GM19238 (cell line): ENCODE results near the gene E2F2.

Experiments
- DNase-seq: peaks from one replicate; pipeline ENCODE4 v3.0.0; 2011; ENCODE audit warnings: low spot score; ENCODE audit not compliant: insufficient read length

E2F2 gene

DNA sequence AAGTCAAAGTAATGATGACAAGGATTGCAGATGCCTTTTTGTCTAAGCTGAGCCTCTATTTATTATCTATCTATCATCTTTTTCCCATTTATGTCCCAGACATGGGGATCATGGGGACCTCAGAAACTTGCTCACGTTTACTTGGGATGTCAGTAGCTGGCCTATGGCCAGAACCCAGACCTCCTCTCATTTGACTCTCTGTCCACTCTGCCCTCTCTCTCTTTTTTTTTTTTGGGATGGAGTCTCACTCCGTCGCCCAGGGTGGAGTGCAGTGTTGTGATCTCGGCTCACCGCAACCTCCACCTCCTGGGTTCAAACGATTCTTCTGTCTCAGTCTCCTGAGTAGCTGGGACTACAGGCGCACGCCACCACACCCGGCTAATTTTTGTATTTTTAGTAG, 32.0 kb upstream of the E2F2 start:
- no peak for DNase-seq

GRCh38 chr1:23562137-23562876, 31.3 kb upstream of the E2F2 start:
- peak; percentile 68 for DNase-seq

DNA sequence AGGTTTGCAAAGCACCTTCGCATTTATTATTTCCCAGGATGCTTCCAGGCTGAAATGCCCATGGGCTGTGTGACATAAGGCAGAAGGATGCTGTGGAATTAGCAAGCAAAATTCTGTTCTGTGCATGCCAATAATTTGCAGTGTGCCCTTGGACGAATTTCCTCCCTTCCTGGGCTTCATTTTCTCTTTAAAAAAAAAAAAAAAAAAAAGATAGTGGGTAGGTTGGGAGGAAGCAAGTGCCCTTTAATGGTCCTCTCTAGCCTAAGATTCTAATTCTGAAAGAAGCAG, 30.7 kb upstream of the E2F2 start:
- no peak for DNase-seq

GRCh38 chr1:23561076-23561812, 30.2 kb upstream of the E2F2 start:
- DNase-seq = no peak

DNA sequence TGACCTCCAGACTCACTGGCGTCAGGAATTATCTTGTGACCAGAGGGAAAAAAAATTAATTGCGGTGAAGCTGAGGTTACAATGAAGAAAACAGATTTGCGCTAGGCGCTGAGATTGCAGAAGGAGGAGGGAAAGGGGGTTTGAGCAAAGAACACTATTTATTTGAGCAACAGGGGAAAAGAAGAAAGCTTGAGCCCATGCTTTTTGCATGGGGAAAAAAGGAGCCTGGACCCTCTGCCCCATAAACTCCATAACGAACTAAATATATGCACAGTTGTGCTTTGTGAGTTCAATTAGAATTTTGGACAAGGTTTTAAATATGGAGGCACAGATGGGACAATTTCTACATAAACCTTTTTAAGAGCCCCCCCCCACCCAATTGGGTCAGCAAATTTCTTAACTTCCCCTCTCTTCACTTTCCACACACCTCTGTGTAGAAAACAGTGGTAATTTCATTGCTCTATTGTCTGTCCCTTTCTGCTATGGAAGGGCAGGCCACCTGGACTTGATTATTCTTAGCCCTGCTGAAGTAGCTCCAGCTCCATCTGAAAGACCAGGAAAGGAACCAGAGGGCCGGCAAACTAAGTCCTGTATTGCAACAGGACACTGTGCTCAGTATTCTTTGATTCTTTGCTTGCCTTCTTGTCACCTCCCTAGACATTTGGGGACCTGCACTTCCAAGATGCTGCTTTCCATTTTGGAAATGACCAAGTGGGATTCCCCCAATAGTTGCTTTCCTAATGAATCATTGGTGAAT, 29.1 kb upstream of the E2F2 start:
- DNase-seq = no peak

GRCh38 chr1:23559136-23559984, 28.3 kb upstream of the E2F2 start, which contains the start of gene ID3:
TSS of gene ID3 (minus strand) at chr1:23559501. CDS start at chr1:23559426, 75 bp downstream.
- peak; percentile 67 for DNase-seq

- DNase-seq = no peak
Measured at GRCh38 chr1:23558872-23559135, 27.8 kb upstream of the E2F2 start.

- DNase-seq = no peak
Measured at GRCh38 chr1:23558140-23558871, 27.3 kb upstream of the E2F2 start.

DNA sequence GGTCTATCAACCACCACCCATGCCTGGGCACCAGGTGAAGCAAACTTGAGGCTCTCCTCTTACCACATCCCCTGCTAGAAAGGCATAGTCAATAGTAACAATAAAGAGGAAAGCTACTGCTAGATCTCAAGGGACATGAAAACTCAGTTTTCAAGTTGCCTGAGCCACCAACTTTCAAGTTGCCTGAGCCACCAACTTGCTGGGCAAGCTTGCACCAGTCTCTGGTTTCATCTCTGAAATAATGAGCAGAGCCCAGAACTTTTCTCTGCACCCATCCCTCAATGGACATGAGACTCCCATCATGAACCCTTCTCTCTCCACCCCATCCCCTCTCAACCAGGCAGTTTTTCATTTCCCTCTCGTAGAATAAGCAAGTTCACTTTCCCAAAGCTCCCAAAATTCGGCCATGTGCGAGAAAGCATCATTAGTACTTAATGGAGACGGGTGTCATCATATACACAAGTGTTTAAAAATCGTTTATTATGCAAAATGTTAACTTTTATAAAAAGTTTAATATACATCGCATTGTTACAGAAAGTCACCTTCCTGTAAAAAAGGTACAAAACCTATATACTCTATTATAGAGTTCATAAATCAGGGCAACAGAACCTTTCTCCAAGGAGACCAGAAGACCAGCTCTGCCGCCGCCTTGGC, 26.6 kb upstream of the E2F2 start:
- no peak for DNase-seq

GRCh38 chr1:23556635-23557470, 25.8 kb upstream of the E2F2 start:
- DNase-seq = no peak

GRCh38 chr1:23555986-23556634, 25.1 kb upstream of the E2F2 start:
- no peak for DNase-seq

- no peak for DNase-seq
Measured at GRCh38 chr1:23555270-23555985, 24.4 kb upstream of the E2F2 start.

DNA sequence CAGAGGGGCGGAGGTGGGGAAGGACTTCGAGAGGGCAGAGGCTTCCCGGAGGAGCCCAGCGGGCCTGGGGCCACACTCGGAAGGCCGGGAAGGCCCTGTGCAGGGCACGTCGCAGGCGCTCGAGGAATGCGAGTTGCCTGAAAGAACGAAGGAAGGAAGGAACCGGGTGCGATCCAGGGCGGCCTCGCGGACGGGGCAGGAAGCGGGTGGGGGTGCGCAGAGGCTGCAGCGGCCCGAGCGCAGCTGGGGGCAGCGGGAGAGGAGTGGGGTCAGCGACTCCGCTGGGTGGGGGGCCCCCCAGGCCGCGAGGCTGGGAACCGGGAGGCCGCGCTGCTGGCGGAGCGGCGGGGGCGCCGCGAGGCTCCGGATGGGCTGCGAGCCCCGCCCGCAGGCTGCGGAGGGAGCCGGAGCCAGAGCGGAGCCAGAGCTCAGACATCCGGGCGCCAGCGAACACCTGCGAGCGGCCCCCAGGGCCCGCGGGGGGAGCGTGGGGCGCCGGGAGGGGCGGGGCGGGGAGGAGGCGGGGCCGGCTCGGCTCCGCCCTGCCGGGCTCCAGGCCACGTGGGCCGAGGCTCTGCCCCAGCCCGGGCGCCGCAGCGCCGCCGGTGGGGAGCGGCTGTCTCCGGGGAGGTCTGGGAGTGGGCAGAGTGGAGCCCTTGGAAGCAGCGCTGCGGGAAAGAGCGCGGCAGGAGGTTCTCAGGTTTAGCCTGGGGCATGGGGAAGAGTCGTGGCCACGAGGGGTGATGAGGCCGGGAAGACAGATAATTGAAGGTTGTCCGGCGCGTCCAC, 23.6 kb upstream of the E2F2 start:
- DNase-seq = peak; percentile 84

DNA sequence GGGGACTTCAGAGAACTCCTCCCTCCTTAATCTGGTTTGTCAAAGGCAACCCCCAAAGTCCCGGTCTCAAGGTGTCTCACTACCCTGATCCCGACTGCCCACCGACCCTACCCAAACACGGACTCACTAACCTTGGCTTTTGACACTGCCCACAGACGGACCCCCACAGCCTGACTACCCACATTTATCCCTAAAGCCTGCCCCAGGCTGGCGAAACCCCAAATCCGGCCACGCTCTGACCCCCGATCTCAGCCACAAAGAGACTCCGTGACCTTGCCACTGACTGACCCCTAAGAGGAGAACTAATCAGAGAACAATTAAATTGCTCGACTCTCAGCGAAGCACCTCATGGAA, 23.1 kb upstream of the E2F2 start:
- no peak for DNase-seq

DNA sequence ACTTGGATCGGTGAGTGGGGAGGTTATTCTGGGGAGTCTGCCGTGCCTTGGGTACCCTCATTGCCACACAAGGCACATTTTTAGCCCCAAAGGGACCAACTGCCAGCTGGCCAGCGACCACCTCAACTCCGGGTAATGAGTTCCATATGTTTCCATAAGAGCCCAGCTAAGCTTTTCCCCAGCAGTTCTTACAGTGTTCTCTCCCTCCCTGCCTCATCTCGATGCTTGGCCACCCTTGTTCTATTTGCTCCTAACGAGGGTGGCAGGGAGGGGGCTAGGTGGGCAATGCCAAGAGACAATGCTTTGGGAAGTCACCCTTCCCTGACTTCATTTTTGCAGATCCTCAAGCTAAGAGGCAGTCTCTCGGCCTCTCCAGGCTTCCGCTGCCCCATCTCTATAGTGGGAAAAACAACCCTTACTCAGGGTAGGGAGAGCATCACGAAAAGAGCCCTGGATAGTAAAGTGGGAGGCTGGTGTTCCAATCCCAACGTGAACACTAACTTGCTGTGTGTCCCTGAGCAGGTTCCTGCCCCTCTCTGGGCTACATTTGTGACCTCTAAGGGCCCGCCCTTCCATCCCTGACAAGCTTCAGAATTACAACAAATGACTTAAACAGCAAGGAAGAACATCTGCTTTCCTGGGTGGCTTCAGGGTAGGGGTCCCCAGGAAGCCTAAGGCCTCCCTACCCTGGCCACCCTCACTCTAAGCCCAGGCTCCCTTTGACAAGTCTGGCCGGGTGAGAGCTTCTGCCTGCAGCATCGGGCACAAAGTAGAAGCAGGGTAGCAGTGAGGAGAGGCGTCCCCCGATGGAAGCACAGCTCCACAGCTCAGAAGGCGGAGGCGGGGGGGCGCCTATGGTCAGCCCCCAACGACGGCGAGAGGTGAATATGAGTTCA, 22.4 kb upstream of the E2F2 start:
- no peak for DNase-seq

DNA sequence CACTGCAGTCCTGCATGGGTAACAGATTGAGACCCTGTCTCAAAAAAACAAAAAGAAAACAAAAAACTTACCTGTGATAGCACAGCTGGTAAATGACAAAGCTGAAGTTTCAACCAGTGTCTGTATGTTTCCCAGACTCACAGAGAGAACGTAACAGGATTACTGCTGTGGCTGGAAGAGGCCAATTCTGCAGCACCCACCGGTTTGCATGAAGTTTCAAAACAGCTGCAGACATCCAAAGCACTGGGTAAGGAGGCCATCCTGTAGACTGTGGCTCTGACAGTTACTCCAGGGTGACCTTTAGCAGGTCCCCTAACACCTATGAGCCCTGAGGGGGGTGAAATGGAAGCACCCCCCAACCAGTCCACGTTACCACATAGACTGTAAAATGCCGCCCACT, 20.8 kb upstream of the E2F2 start:
- DNase-seq = no peak

DNA sequence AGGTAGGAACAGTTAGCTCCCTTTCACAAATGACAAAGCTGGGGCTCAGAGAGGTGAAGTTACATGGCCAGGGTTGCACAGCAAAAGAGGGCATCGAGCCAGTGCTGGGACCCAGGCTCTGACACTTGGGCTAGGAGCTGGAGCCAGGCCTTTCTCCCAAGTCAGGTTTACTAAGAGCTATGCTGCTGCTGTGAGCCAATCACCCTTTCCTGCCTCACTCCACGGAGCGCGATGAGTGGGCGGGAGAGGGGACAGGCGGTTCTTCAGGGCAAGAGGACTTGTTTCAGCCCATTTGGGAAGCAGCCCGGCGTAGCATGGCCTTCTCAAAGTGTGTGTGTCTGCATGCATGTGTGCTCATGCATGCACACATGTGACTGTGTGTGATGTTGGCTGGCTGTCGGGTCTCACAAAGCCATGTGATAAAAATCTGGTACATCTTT, 17.7 kb upstream of the E2F2 start:
- DNase-seq = no peak
